Hematopoietic multipotent progenitor cell treated with erythropoietin and hydrocortisone succinate and interleukin-3 and kit ligand, for 17 days (in vitro differentiated cells): ENCODE results near the gene TUBB4A.

Experiments used
- DNase-seq: peaks from one replicate; pipeline ENCODE4 v3.0.0-alpha.2; 2015; ENCODE audit warnings: low spot score

Gene TUBB4A

DNA sequence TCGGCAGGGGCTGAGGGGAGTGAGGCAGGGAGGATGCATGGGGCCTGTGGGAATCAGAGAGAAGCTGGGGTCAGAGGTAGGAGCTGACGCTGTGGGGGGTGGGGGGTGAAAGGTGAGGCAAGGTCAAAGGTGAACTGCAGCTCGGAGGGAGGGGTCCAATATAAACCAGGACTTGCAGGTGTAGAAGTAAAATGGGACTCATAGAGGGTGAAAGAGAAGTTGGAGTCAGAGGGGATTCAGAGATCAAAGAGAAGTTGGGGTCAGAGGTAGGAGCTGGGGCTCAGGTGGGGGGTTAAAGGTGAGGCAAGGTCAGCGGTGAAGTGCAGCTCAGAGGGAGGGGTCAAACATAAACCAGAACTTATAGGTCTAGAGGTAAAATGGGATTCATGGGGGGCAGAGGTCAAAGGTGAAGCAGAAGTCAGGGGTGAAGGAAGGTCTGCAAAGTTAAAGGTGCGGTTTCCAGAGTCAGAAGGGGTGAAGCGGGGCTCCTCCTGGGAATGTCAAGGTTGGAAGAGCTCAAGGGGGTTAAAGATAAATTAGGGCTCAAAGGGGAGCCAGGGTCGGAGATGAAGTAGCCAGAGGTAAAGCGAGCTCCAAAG is 7.6 kb downstream of the TUBB4A start:
- DNase-seq: no peak

DNA sequence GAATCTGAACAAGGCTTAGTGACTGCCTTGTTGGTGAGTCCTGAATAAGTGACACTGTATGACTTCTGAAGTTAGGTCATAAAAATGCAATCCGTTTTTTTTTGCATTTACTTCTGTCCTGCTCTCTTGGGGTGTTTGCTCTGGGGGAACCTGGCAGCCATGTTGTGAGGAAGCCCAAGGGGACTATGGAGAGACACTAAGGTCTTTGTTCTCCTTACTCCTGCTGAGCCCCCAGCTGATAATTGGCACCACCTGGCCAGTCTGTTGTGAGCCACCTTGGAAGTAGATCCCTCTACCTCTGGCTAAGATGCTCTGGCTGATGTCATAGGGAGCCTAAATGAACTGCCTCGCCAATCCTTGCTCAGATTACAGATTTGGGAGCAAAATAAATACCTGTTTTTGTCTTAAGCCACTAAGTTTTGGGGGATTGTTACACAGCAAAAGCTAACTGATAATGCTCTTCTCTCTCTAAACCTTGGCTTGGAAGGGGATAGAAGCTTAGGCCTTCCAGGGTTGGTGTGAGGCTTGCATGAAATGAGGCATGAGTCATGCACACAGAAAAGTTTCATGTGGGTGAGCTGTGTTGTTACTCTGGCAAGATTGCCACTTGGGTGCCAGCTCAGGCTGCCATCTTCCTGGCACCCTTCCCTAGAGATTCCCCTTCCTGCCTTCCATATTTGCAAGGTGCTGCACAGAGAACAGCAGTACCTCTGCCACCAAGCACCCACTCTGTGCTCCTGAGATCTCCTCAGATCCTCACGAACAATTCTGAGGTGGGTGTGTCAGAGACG is 10.1 kb downstream of the TUBB4A start:
- no peak for DNase-seq

DNA sequence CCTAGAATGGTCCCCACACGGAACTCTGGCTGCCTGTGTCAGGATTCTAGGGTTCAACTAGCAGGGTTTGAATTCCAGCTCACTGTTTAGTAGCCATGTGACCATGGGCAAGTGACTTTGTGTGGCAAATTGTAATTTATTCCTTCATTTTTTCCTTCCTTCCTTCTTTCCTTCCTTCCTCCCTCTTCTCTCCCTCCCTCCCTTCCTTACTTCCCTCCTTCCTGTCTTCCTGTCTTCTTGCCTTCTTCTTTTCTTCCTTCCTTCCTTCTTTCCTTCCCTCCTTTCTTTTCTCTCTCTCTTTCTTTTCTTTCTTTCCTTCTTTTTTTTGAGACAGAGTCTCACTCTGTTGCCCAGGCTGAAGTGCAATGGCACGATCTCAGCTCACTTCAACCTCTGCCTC is 12.0 kb downstream of the TUBB4A start:
- DNase-seq: no peak

DNA sequence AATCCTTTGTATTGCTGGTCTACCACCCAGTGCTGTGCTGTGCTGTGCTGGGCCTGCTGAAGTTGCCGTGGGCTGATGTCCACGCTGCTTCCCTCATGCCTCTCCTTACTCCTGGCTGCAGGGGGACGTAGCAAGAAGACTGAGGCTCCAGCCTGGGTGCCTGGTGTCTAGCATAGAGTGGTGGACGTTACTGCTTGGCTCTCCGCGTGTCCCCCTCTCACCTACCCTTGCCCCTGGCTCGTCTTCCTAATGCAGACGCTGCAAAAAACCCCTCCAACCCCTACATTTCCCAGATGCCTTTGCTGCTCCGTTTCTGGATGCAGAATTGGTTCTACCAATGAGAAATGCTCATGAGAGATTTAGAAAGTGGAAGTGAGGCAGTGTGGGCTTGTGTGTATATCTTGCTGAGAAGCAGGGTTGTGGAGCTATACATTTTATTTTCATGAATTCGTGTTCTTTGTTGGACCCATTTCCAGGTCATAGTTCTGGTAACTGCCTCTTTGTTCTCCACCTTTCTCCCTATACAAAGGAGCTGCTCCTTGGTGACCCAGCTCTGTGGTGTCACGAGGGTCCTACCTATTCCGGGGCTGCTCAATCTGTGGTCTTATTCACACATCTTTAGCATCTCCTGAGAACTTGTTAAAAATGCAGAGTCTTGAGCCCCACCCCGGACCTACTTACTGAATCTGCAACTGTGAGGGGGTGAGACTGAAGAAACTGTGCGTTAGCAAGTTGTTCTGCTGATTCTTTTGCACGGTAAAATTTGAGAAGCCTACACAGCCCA is 12.6 kb downstream of the TUBB4A start:
- DNase-seq: no peak

DNA sequence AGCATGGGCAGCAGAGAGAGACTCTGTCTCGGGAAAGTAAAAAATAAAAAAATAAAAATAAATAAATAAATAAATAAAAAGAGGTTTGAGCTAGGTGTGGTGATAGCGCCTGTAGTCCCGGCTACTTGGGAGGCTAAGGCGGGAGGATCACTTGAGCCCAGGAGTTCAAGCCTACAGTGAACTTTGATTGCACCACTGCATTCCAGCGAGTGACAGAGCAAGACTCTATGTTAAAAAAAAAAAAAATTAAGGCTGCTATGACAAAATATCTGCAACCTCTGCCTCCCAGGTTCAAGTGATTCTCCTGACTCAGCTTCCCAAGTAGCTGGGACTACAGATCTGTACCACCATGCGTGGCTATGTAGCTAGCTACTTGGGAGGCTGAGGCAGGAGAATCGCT is 17.3 kb downstream of the TUBB4A start:
- DNase-seq: no peak

DNA sequence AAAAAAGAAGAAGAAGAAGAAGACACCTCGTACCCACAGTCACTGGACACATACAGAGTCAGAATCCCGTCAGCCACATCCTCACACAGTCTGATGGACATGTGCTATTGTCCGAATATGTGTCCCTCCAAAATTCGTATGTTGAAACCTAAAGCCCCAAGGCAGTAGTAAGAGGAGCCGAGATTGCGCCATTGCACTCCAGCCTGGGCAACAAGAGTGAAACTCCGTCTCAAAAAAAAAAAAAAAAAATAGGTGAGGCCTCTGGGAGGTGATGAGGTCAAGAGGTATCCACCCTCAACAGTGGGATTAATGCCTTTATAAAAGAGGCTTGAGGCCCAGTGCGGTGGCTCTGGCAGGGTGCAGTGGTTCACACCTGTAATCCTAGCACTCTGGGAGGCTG is 17.9 kb downstream of the TUBB4A start:
- DNase-seq: no peak

DNA sequence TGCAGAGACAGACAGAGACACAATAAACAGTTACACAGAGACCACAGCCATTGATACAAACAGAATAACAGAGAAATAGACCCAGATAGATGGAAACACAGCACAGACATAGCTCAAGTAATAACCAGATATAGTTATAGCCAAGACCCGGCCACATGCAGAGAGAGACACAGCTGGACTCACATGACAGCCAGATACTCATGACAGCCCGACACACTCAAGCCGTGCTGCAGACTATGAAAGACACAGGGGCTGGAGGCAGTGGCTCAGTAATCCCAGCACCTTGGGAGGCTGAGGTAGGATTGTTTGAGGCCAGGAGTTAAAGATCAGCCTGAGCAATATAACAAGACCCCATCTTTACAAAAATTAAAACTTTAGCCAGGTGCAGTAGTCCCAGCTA is 18.9 kb downstream of the TUBB4A start:
- no peak for DNase-seq

DNA sequence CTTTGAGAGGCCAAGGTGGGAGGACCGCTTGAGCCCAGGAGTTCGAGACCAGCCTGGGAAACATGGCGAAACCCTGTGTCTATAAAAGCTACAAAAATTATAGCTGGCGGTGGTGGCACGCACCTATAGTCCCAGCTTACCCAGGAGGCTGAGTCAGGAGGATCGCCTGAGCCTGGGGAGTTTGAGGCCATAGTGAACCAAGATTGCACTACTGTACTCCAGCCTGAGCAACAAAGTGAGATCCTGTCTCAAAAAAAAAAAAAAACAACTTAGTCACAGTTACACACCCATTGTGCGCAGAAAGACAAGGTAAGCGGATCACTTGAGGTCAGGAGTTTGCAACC is 19.8 kb downstream of the TUBB4A start:
- no peak for DNase-seq

DNA sequence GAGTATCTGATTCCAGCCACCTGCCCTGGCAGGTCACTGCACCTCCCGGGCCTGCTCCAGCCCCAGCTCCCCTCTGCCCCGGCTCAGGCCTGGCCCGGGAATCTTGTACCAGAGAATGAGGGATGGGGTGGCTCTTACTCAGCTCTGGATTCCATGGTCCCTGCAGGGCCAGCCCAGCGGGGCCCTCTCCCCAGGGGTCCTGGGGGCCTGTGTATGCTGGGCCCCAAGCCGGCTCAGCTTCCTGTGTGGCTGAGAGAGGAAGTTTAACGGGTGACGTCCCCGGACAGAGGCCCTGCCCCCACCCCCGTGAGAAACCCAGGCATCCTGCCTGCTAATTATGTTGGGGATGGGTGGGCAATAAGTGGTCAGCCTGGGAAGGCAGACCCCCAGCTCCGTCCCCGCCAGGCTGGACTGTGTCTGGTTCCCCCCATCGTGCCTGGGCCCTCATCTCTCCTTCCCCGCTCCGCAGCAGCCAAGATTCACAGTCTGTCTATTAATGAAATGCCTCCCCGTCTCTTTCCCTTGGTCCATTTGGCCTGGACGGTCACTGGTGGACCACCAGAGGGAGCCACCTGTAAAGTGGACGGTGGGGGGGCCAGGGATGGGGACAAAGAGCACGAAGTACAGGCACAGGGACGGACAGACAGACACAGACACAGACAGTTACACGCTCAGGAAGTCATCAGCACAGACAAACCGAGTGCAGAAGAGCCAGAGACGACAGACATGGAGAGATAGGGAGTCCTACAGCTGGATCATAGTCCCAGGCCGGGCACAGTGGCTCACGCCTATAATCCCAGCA is 20.4 kb downstream of the TUBB4A start, which contains the start of gene DENND1C:
Gene DENND1C, minus strand, starts transcription at position 247 of the 802 bp plus-strand sequence. Its CDS starts 92 bp downstream, at position 155.
- no peak for DNase-seq

DNA sequence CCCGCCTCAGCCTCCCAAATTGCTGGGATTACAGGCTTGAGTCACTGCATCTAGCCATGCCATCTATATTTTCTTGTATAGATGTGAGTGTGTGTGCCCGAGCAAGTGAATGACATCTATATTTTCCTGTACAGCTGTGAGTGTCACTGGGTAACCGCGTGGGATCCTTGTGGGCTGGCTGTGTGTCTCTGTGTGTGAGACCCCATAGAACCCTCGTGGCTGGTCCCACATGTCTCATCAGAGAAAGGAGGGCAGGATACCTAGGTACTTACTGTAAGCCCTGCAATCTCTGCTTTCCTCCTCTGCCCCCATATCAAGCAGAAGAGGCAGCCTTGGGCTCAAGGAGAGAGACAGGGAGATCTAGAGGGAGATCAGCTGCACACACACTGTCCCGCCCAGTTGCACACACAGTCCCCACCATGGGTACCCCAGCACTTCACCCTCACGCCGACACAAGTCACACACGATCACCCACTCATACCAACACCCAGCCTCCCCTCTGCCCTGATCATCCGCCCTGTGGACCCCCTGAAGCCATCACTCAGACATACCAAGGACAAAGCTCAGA is 21.2 kb downstream of the TUBB4A start:
- no peak for DNase-seq

DNA sequence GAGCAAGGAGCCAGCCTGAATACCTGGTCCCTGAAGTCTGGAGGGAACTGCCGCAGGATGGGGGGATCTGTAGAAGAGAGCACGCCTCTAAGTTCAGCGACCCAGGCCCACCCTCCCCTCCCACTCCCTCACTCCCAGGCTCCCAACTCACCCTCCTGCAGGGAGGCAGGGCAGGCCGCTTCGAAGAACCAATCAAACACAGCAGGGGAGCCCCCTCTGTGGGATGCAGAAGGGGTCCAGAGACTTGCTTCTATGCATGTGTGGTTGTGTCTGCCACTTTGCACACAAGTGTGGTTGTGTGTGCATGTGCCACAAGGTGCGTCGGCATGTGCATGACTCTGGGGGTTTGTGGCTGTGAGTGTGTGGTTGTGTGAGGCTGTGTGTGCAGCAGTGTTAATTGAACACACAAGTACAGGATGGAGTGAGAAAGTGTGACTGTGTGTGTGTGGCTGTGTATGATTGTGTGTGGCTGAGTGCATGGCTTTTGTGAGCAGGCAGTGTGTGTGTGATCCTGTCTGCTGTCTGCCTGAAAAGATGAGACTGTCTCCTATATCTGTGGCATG is 22.2 kb downstream of the TUBB4A start:
- DNase-seq: no peak

DNA sequence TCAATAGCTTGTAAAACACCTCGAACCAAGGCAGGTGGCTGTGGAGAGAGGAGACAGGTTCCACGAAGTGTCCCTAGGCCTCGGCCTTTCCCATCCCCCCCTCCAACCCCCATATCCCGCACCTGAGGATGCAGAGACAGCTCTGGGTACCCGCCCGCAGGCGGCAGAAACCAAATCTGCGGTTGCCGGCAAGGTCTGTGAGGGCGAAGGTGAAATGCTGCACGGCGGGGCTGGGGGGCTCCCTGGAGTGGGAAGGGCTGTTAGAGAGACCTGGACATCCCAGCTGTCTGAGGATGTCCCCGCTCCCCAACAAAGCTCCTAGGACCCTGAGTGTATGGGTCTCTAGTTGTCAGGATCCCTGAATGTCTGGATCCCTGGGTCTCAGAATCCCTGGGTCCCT is 23.3 kb downstream of the TUBB4A start:
- DNase-seq: no peak

DNA sequence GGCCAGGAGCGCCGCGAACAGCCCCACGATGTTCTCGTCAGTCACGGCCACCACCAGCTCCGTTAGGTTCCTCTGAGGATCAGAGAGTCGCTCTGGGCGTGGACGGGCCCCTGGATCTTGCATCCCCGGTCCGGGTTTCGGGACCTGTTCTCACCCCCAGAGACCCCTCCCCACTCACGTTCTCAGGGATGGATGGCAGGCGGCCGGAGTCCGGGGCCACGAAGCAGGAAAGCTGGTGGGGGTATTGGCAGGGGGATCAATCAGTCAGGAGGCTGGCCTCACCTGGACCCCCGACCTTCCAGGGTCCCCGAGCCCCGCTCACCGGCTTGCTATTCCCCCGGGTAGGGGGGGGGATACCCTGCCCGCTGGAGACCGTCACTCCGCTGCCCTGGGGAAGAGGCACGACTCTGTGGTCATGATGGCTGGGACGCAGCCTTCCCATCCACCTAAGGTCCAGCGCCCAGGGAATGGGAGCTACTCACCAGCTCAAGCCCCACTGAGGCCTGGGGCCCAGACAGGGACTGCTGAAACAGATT is 25.1 kb downstream of the TUBB4A start:
- no peak for DNase-seq

DNA sequence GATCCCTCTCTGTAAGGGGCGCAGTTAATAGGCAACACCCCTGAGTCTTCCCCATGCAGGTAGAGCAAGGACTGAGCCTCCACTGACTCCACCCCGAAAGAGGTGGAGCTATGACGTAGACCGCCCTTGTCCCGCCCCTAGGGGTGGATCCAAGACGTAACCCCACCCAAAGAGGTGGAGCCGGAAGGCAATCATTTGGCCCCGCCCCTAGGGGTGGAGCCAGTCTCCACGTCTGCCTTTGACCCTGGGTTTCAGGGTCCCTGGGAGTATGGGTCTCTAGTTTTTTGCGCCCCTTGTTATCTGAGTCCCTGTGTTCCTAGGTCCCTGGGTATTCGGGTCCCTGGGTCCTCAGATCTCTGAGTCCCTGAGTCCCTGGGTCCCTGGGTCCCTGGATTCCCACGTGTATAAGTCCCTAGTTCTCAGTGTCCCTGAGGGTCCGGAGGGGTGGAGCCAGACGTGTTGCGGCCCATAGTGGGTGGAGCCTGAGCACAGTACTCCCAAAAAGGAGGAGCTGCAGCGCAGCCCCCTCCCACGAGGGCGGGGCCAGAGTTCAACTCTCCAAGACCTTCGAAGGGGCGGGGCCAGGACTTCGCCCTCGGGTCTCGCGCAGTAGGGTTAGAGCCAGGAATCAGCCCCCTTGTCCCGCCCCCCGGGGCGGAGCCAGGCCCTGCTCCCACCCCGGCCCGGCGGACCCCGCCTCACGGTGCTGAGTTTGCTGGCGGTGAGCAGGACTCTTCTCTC is 25.8 kb downstream of the TUBB4A start:
- peak; percentile 33 for DNase-seq

DNA sequence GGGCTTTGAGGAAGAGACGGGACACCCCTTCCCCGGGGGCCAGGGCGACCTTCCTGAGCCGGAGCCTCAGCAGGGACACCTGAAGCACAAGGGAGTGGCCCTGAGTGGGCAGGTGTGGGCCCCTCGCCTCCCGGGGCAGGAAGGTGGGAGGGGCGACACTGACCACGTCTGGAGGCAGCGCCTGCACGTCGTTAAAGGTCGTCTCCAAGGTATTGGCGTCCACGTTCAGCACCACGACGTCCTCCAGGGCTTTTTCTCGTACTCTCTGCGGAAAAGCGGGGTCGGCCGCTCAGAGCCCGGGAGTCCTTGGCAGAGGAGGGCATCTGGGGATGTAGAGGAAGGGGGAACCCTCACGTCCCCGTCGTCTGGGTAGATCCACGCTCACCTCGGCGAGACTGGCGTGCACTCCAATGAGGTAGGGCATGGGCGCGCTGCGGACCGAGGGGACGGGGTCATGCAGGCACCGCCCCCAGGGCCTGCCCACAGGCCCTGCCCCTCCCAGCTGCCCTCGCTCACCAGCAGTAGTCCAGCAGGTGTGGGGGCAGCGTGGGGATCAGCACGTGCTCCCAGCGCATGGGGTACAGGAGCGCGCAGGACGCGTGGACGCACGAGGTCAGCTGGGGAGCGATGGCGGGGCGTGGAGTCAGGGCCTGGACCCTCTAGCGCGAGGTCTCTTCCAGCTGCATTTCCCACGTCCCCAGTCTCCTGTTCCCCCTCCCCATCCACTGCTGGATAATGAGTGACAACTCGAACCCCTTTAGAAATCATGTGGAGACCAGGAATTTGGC is 26.6 kb downstream of the TUBB4A start:
- no peak for DNase-seq

DNA sequence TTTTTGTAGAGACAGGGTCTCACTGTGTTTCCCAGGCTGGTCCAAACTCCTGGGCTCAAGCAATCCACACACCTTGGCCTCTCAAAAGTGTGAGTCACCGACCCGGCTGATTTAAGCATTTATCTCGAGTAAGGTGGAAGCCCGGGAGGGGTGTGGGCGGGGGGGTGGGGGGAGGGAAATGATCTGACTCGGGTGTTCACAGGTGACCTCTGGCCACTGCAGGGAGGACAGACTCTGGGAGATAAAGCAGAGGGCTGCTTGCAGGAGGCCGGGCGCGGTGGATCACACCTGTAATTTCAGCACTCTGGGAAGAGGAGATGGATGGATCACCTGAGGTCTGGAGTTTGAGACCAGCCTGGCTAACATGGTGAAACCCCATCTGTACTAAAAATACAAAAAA is 28.5 kb downstream of the TUBB4A start:
- no peak for DNase-seq

DNA sequence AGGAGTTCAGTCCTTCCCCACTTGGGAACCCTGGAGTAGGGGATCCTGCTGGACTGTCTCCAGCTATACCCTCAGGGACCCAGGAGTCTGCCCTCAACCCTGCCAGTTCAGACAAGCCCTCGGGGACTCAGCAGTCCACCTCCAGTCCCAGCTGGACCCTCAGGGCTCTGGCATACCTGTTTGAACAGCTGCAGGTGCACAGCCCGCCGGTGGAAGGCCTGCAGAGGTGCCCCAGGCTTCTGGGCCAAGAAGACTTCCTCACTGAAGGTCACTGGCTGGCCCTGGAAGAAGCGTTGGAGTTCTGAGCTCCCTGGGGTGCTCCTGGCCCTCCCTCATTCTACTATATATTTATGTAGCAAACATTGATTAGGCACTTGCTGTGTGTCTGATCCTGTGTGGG is 29.4 kb downstream of the TUBB4A start:
- DNase-seq: no peak

DNA sequence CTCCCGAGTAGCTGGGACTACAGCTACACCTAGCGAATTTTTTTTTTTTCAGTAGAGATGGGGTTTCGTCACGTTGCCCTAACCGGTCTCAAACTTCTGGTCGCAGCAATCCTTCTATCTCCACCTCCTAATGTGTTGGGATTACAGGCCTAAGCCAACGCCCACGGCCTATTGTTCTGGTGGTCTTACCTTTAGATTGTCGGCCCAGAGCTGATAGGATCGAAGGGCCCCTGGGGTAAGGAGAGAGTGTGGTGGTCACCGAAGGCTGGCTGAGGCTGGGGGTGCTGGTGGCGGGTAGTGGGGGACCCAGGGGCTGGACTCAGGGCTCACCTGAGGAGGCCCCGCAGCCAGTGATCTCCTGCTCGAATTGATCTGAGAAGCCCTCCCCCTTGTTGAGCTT is 31.0 kb downstream of the TUBB4A start:
- no peak for DNase-seq

DNA sequence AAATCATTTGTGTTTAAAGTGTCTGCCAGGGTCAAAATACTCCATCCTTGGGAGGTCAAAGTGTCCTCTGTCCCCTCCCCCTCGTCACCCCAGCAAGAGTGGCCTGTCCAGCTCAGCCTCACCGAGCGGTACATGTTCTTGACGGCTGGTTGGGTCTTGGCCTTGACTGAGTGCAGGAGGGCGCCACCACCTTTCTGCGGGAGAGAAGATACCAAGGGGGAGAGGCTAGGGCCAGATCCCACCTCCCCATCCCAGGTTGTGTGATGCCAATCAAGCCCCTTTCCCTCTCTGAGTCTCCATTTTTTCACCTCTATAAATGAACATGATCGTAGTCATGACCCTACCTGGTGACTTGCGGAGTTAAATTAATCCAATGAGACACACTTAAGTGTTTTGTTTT is 31.9 kb downstream of the TUBB4A start:
- DNase-seq: no peak

DNA sequence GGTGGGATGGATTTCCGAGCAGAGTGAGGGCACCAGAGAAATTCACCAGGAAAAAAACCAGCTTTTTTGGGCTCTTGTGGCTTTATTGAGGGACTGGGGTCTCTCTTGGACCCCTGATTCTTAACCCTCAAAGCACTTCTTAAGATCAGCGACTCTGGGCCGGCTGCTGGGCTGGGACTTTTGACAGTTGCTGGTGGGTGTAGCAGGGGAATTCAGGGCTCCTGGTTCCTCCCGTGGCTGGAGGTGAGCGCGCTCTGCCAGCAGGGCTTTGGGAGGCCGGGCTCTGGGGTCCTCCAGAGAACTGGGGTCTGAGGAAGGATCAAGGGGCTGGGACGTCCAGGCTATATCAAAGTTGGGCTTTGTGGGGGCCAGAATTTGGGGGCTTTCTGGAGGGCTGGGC is 34.7 kb downstream of the TUBB4A start:
- DNase-seq: no peak
